ENCODE measurements around the gene FMN2.

FMN2 gene

GRCh38 chr1:240487493-240487892 lies 395.8 kb downstream of the FMN2 start:
- Mint-ChIP-seq H3K36me3 (ENCODE audit: low read depth) (no peaks in the 10 kb centered on the region), H3K27ac (no peak overlapping the region), H3K9me3 (no peaks in the 10 kb centered on the region), H3K4me3 (no peak overlapping the region), H3K4me1 (peaks cover 21% of the 10 kb centered on the region), H3K27me3 (ENCODE audit: low read depth, poor library complexity) (peaks cover 11% of the 10 kb centered on the region)
- TF ChIP-seq CTCF (IDR thresholded peaks at IDR 0.05): no peak
- DNase-seq: no peak

DNA sequence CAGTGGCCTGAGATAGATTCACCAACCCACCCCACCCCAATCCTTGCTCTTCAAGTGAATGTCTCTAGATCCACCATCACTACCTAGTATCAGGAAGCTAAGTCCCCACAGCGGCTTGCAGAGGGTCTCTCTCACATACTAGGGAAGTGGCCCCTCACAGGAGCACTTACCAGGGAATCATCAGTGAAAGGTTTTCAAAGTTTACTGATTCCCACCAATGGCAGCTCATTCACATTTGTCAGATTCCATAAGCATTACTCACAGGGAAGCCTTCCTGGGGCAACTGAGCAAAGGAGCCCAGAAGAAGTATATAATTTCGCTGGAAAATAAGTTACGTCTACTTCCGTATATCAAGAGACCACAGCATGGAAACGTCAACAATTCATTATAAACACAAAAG lies 399.5 kb downstream of the FMN2 start:
- Mint-ChIP-seq H3K27ac (no peak overlapping the region), H3K4me1 (peaks cover 8% of the 10 kb centered on the region), H3K9me3 (peaks cover 3% of the 10 kb centered on the region), H3K27me3 (ENCODE audit: low read depth, poor library complexity) (peaks cover 19% of the 10 kb centered on the region), H3K36me3 (ENCODE audit: low read depth) (no peaks in the 10 kb centered on the region), H3K4me3 (no peak overlapping the region)
- TF ChIP-seq CTCF (IDR thresholded peaks at IDR 0.05): no peak
- DNase-seq: no peak

DNA sequence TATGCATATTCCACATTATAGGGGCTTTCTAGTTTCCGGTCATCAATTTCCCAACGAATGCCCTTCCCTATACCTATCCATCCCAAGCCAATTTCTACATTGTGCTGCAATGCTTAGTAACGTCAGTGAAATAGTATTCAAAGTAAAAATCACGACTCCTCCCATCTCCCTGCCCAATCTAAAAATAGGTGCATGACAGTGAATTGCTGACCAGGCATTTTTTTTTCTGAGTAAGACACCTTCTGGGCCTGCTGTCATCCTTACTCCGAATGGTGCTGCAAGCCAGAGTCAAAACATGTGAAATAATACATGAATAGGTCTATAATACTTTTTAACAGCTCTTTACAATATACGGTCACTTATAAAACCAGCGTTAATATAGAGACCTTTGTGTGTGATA lies 400.1 kb downstream of the FMN2 start:
- TF ChIP-seq CTCF (IDR thresholded peaks at IDR 0.05): no peak
- DNase-seq: no peak
- H3K36me3 Mint-ChIP-seq (ENCODE audit: low read depth): no peaks in the 10 kb centered on the region
- H3K27me3 Mint-ChIP-seq (ENCODE audit: low read depth, poor library complexity): peaks cover 19% of the 10 kb centered on the region
- H3K27ac Mint-ChIP-seq: no peak overlapping the region
- H3K9me3 Mint-ChIP-seq: peaks cover 3% of the 10 kb centered on the region
- peak overlapping the region; percentile 56 for H3K4me3 Mint-ChIP-seq
- peaks cover 3% of the 10 kb centered on the region for H3K4me1 Mint-ChIP-seq

DNA sequence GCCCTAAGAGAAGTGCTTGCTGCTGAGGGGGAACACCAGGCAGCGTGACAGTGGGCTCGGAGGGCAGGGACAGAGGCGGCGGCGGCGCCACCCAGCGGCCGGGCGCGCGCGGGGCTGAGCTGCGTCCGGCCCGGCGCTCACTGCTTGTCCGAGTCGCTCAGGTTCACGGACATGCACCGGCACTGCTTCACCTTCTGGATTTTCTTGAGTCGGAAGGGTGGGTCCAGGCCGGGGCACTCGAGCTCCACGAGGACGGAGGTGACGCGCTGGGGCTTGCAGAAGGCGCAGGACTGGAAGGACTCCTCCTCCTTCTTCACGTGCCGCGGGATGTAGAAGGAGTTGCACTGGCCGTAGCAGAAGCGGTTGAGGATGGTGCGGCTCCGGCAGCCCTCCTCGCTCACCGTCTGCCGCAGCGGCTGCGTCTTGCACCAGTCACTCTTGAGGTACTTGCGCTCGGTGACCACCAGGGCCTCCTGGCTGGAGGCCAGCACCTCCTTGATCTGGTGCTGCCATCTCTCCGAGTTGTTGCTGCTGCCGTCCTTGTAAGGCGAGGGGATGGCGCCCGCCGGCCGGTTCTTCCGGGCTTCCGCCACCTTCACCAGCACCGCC lies 401.3 kb downstream of the FMN2 start:
- Mint-ChIP-seq H3K4me1 (no peaks in the 10 kb centered on the region), H3K36me3 (ENCODE audit: low read depth) (no peaks in the 10 kb centered on the region), H3K27me3 (ENCODE audit: low read depth, poor library complexity) (peaks cover 19% of the 10 kb centered on the region), H3K27ac (no peak overlapping the region), H3K4me3 (peak overlapping the region; percentile 77), H3K9me3 (peaks cover 3% of the 10 kb centered on the region)
- peak; percentile 45 for DNase-seq
- TF ChIP-seq CTCF (IDR thresholded peaks at IDR 0.05): peak; percentile 31

- TF ChIP-seq CTCF (IDR thresholded peaks at IDR 0.05): no peak
- H3K4me3 Mint-ChIP-seq: no peak overlapping the region
Measured at GRCh38 chr1:240495601-240496000, 403.9 kb downstream of the FMN2 start.

GRCh38 chr1:240496356-240496755 lies 404.7 kb downstream of the FMN2 start:
- Mint-ChIP-seq H3K9me3 (peaks cover 3% of the 10 kb centered on the region), H3K4me3 (no peak overlapping the region), H3K4me1 (peaks cover 5% of the 10 kb centered on the region), H3K36me3 (ENCODE audit: low read depth) (no peaks in the 10 kb centered on the region), H3K27ac (no peak overlapping the region), H3K27me3 (ENCODE audit: low read depth, poor library complexity) (peaks cover 13% of the 10 kb centered on the region)
- no peak for DNase-seq
- no peak for TF ChIP-seq CTCF (IDR thresholded peaks at IDR 0.05)

More at GRCh38 chr1:240495601-240496000, 403.9 kb downstream of the FMN2 start:
- Mint-ChIP-seq H3K27me3 (ENCODE audit: low read depth, poor library complexity) (peaks cover 13% of the 10 kb centered on the region), H3K27ac (no peak overlapping the region), H3K4me1 (peaks cover 5% of the 10 kb centered on the region), H3K36me3 (ENCODE audit: low read depth) (no peaks in the 10 kb centered on the region), H3K9me3 (peaks cover 3% of the 10 kb centered on the region)
- DNase-seq: no peak

All from nephron progenitor cell (in vitro differentiated cells).